Nephron progenitor cell (in vitro differentiated cells): ENCODE results near the gene NCAM1.
A peak's percentile ranks its signal among the peaks of the same experiment; 100 is the strongest.

ENCODE experiments used
- DNase-seq: peaks from one replicate; pipeline ENCODE4 v3.0.0; 2021
- H3K27ac Mint-ChIP-seq: 2 replicates; pipeline ENCODE4 v1.8.0; 2021; ENCODE audit warnings: mild to moderate bottlenecking, moderate library complexity, mixed read lengths
- H3K27me3 Mint-ChIP-seq: 2 replicates; pipeline ENCODE4 v1.8.0; 2021; ENCODE audit warnings: mild to moderate bottlenecking, low read depth, mixed read lengths; ENCODE audit not compliant: poor library complexity
- H3K36me3 Mint-ChIP-seq: 2 replicates; pipeline ENCODE4 v1.8.0; 2021; ENCODE audit warnings: low read depth, mixed read lengths
- H3K4me1 Mint-ChIP-seq: 2 replicates; pipeline ENCODE4 v1.8.0; 2021; ENCODE audit warnings: mixed read lengths
- H3K4me3 Mint-ChIP-seq: 2 replicates; pipeline ENCODE4 v1.8.0; 2021; ENCODE audit warnings: mild to moderate bottlenecking, moderate library complexity, mixed read lengths
- H3K9me3 Mint-ChIP-seq: 2 replicates; pipeline ENCODE4 v1.8.0; 2021; ENCODE audit warnings: mild to moderate bottlenecking, moderate library complexity, mixed read lengths
- TF ChIP-seq, protein P1 (sequence below): fragments of 200-600 bp; sonication (generic); IDR thresholded peaks from 2 replicates; pipeline ENCODE4 v1.5.0; 2021; ENCODE audit warnings: antibody characterized with exemption

The NCAM1 gene

DNA sequence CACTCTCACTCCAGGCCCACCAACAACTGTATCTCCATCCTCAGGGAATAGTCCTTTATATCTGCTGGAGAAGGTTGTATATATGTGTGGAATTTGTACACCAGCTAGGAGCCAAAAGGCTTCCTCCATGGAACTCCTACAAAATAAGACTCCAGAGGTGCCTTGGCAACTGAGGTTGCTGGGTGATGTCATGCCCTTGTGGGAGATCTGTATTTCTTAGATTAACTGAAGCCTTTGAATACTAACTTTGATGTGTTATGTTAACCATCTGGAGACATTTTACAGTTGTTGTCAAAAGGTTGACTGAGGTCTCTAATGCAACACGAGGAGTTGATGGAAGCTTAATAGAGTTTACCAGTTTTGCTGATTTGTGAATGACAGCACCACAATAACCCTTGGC, 213.7 kb downstream of the NCAM1 start:
- no peak for DNase-seq
- Mint-ChIP-seq H3K27ac (no peak overlapping the region), H3K4me1 (peaks cover 47% of the 10 kb centered on the region), H3K36me3 (no peaks in the 10 kb centered on the region), H3K27me3 (peaks cover 2% of the 10 kb centered on the region), H3K9me3 (no peaks in the 10 kb centered on the region), H3K4me3 (no peak overlapping the region)
- TF ChIP-seq, protein P1, sequence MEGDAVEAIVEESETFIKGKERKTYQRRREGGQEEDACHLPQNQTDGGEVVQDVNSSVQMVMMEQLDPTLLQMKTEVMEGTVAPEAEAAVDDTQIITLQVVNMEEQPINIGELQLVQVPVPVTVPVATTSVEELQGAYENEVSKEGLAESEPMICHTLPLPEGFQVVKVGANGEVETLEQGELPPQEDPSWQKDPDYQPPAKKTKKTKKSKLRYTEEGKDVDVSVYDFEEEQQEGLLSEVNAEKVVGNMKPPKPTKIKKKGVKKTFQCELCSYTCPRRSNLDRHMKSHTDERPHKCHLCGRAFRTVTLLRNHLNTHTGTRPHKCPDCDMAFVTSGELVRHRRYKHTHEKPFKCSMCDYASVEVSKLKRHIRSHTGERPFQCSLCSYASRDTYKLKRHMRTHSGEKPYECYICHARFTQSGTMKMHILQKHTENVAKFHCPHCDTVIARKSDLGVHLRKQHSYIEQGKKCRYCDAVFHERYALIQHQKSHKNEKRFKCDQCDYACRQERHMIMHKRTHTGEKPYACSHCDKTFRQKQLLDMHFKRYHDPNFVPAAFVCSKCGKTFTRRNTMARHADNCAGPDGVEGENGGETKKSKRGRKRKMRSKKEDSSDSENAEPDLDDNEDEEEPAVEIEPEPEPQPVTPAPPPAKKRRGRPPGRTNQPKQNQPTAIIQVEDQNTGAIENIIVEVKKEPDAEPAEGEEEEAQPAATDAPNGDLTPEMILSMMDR: no peak

DNA sequence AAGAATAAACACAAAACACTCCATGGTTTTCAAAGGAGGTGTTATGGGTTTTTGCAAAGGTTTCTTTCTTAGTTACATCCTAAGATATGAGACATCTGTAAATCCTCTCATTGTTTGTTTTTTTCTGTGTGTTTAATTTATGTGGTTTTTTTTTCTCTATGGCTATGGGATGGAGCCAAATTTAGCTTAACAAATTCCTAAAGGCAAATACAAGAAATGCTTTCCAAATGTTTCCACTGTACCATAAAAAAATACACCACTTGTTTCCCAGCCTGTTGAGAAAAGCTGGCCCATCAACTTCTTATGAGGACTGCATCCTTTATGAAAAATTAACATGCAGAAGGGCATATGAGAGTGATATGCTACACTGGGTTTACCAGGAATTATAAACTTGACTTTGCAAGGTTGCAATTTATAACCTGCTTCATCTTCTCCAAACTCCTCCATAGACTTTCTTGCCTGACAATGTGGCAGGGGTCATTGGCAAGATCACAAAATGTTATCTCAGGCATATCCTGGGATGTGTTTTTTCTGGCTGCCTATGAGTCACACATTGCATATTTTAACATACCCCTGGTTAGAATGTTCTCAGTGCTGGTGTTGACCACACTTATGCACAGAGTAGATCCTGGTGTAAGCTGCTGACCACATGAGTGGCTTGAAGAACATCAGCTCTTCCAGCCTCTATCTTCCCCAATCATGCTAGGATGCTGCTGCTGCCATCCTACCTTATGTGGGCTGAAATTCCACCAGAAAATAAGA, 215.6 kb downstream of the NCAM1 start:
- TF ChIP-seq, protein P1: no peak
- no peak for DNase-seq
- Mint-ChIP-seq H3K9me3 (no peaks in the 10 kb centered on the region), H3K27me3 (peaks cover 2% of the 10 kb centered on the region), H3K27ac (no peak overlapping the region), H3K4me3 (no peak overlapping the region), H3K36me3 (no peaks in the 10 kb centered on the region), H3K4me1 (peaks cover 39% of the 10 kb centered on the region)

DNA sequence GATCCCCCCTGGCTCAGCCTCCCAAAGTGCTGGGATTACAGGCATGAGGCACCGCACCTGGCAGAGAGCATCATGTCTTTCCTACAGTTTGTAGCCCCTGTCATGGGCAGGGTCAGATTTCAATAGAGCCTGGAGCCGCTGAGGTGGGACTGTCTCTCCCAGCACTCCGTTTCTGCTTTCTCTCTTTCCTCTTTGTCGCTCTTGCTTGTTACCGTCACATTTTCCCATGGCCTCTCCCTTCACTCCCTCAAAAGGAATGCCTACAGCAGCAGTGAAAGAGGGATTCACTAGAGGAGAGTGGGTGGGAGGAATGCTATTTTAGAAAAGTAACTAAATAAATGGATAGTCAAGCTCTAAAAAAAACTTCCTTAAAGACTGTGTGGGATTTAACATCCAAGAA, 216.5 kb downstream of the NCAM1 start:
- TF ChIP-seq, protein P1: no peak
- Mint-ChIP-seq H3K4me3 (peak overlapping the region; percentile 12), H3K4me1 (peaks cover 38% of the 10 kb centered on the region), H3K27me3 (no peaks in the 10 kb centered on the region), H3K9me3 (no peaks in the 10 kb centered on the region), H3K27ac (peak overlapping the region; percentile 93), H3K36me3 (no peaks in the 10 kb centered on the region)
- no peak for DNase-seq

DNA sequence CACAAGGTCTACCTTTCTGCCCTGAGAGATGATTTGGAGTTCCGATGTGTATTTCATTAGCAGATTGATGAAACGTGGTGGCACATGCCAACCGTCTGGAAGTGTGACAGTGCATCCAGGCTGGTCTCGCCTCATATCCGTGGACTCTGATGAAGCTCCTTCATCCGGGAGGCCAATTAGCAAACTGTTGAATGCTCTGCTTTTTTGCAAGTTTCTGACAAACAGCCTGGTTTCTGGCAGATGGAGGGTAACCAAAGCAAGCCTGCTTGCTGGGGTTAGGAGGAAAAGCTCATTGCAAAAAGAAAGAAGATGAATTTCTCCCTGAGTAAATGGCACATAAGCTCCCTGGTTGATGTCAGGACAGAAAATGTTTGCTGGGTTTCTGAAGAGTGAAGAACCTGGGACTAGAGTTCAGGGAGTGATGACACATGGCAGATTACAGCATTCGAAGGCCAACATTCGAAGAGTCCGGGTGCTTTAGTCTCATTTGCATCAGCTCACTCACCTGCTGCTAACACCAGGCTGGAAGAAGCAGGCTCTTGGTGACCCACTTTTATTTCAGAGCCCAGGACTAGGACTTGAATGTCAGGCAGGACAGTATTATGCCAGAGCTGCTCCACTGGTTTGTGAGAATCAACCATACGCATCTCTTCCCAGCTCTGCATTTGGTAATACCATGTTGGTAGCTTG, 217.3 kb downstream of the NCAM1 start:
- peak overlapping the region; percentile 93 for H3K27ac Mint-ChIP-seq
- peaks cover 38% of the 10 kb centered on the region for H3K4me1 Mint-ChIP-seq

DNA sequence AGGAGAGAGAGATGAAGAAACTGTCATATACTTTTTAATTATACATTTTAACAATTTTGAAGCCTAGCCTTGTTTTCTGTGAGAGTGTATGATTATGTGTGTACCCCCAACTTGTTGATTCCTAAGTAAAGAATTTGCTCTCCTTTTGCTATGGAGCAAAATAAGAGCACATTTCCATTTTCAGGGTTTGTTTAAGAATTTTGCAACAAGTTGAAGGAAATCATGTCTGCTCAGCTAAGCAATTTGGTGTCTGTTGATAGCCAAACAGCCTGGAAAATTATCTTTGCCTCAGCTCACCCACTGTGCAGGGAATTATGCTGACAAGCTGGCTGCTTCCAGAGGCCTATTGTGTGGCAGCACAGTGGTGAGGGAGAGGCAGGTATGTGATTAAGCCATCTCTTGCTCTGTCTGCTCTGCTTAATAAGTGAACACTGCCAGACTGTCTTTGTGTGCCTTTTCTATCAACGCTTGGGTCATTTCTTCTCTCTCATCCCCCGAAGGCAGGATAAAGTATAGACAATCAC, 218.0 kb downstream of the NCAM1 start:
- no peak for DNase-seq
- Mint-ChIP-seq H3K4me1 (peaks cover 38% of the 10 kb centered on the region), H3K9me3 (no peaks in the 10 kb centered on the region), H3K4me3 (no peak overlapping the region), H3K27ac (no peak overlapping the region), H3K27me3 (no peaks in the 10 kb centered on the region), H3K36me3 (no peaks in the 10 kb centered on the region)
- TF ChIP-seq, protein P1: no peak

More for the DNA sequence above, 217.3 kb downstream of the NCAM1 start:
- Mint-ChIP-seq H3K4me3 (peak overlapping the region; percentile 12), H3K27me3 (no peaks in the 10 kb centered on the region), H3K36me3 (no peaks in the 10 kb centered on the region), H3K9me3 (no peaks in the 10 kb centered on the region)
- TF ChIP-seq, protein P1: no peak
- DNase-seq: no peak
